HepG2 (cell line): ENCODE results near the gene MIX23. TPM values are rescaled to one million over a fixed set of nuclear protein-coding genes. Genes with fewer than 3 reads are reported as not detected.

Source experiments
- AHR ChIP-seq: IDR thresholded peaks from 2 replicates; pipeline ENCODE4 v1.6.1; 2018; ENCODE audit warnings: missing genetic modification reagents, missing compliant biosample characterization
- CBX5 ChIP-seq: sonication (generic); formaldehyde crosslinking; IDR thresholded peaks from 2 replicates; pipeline ENCODE4 v1.4.0; 2020; ENCODE audit warnings: missing genetic modification reagents, borderline replicate concordance
- DNMT3B ChIP-seq: conservative IDR thresholded peaks from 2 replicates; pipeline ENCODE4 v1.6.1; 2016; ENCODE audit warnings: missing biosample characterization, control low read depth
- EP300 ChIP-seq, 3 experiments: sonication (generic) in 1 of 3; formaldehyde crosslinking in 1 of 3; IDR thresholded peaks; 2 replicates each; pipeline versions ENCODE4 v1.5.1 to v1.6.1; 2011 to 2020; ENCODE audit warnings: low read depth in 2 of 3, low read length in 2 of 3, borderline replicate concordance in 1 of 3, improper control_type of control experiment in 1 of 3, mild to moderate bottlenecking in 1 of 3, missing genetic modification reagents in 1 of 3, moderate library complexity in 1 of 3
- JARID2 ChIP-seq: sonication (generic); formaldehyde crosslinking; IDR thresholded peaks from 2 replicates; pipeline ENCODE4 v1.8.1; 2023; ENCODE audit warnings: missing genetic modification reagents, inconsistent platforms; ENCODE audit not compliant: insufficient replicate concordance
- MED8 ChIP-seq: sonication (generic); formaldehyde crosslinking; IDR thresholded peaks from 2 replicates; pipeline ENCODE4 v1.8.1; 2023; ENCODE audit warnings: mild to moderate bottlenecking, missing genetic modification reagents; ENCODE audit not compliant: insufficient replicate concordance
- MEIS1 ChIP-seq: sonication (generic); formaldehyde crosslinking; IDR thresholded peaks from 2 replicates; pipeline ENCODE4 v1.9.0; 2021; ENCODE audit warnings: mild to moderate bottlenecking, missing genetic modification reagents, moderate library complexity, borderline replicate concordance
- NFIB ChIP-seq: sonication (generic); formaldehyde crosslinking; IDR thresholded peaks from 2 replicates; pipeline ENCODE4 v1.9.0; 2021; ENCODE audit warnings: missing genetic modification reagents, mild to moderate bottlenecking, borderline replicate concordance
- RBM39 ChIP-seq: fragments of 200-400 bp; formaldehyde crosslinking; IDR thresholded peaks from one replicate; pipeline ENCODE4 v1.6.1; 2018; ENCODE audit warnings: antibody characterized with exemption, mild to moderate bottlenecking, low read depth, low read length; ENCODE audit not compliant: poor library complexity, severe bottlenecking
- RELA ChIP-seq: sonication (generic); formaldehyde crosslinking; IDR thresholded peaks from 2 replicates; pipeline ENCODE4 v1.4.0; 2020; ENCODE audit warnings: missing genetic modification reagents
- RNF2 ChIP-seq: fragments of 450-650 bp; conservative IDR thresholded peaks from 2 replicates; pipeline ENCODE4 v1.6.1; 2016; ENCODE audit warnings: low read depth
- RXRA ChIP-seq: sonication (generic); formaldehyde crosslinking; IDR thresholded peaks from 2 replicates; pipeline ENCODE4 v1.5.1; 2020; ENCODE audit warnings: missing genetic modification reagents
- SNAPC4 ChIP-seq: sonication (generic); formaldehyde crosslinking; IDR thresholded peaks from 2 replicates; pipeline ENCODE4 v1.4.0; 2020; ENCODE audit warnings: mild to moderate bottlenecking, missing genetic modification reagents
- SYNCRIP ChIP-seq: fragments of 200-400 bp; formaldehyde crosslinking; IDR thresholded peaks from 2 replicates; pipeline ENCODE4 v1.6.1; 2018; ENCODE audit warnings: mild to moderate bottlenecking, low read depth, low read length; ENCODE audit not compliant: insufficient read depth
- ZBTB34 ChIP-seq: sonication (generic); formaldehyde crosslinking; IDR thresholded peaks from 2 replicates; pipeline ENCODE4 v1.8.0; 2022; ENCODE audit warnings: mild to moderate bottlenecking, missing genetic modification reagents
- ZEB1 ChIP-seq: IDR thresholded peaks from 2 replicates; pipeline ENCODE4 v1.6.1; 2012; ENCODE audit warnings: mild to moderate bottlenecking, low read depth, inconsistent platforms; ENCODE audit not compliant: insufficient replicate concordance
- ZFY ChIP-seq: sonication (generic); formaldehyde crosslinking; IDR thresholded peaks from 2 replicates; pipeline ENCODE4 v1.4.0; 2020; ENCODE audit warnings: missing genetic modification reagents
- ZNF251 ChIP-seq: sonication (generic); formaldehyde crosslinking; IDR thresholded peaks from 2 replicates; pipeline ENCODE4 v1.9.0; 2021; ENCODE audit warnings: mild to moderate bottlenecking, missing genetic modification reagents
- ZNF550 ChIP-seq: sonication (generic); formaldehyde crosslinking; IDR thresholded peaks from 2 replicates; pipeline ENCODE4 v1.4.0; 2020; ENCODE audit warnings: mild to moderate bottlenecking, missing genetic modification reagents, borderline replicate concordance
- ZNF572 ChIP-seq: sonication (generic); formaldehyde crosslinking; IDR thresholded peaks from 2 replicates; pipeline ENCODE4 v1.5.1; 2020; ENCODE audit warnings: mild to moderate bottlenecking, missing genetic modification reagents
- ZNF619 ChIP-seq: sonication (generic); formaldehyde crosslinking; IDR thresholded peaks from 2 replicates; pipeline ENCODE4 v1.4.0; 2020; ENCODE audit warnings: mild to moderate bottlenecking, missing genetic modification reagents
- ZNF660 ChIP-seq: sonication (generic); formaldehyde crosslinking; IDR thresholded peaks from 2 replicates; pipeline ENCODE4 v1.5.1; 2020; ENCODE audit warnings: mild to moderate bottlenecking, low read depth, missing genetic modification reagents, borderline replicate concordance
- ZNF839 ChIP-seq: sonication (generic); formaldehyde crosslinking; IDR thresholded peaks from 2 replicates; pipeline ENCODE4 v1.4.0; 2020; ENCODE audit warnings: missing genetic modification reagents, mild to moderate bottlenecking, borderline replicate concordance
- polyA plus RNA-seq, 8 experiments: library from polyadenylated mRNA; depleted of rRNA in 3 of 8; stranded (reverse) in 7 of 8; unstranded in 1 of 8; fragments of >200 nt; fragmentation: Illumina TruSeq in 4 of 8; extraction: Trizol in 4 of 8; gene quantifications; 2 replicates each; pipeline versions ENCODE4 v1.2.1 to v1.2.3, GENCODE V29; 2011 to 2016; ENCODE audit warnings: low read depth in 4 of 8, missing spikeins in 1 of 8, mixed read lengths in 1 of 8; ENCODE audit not compliant: insufficient read depth in 1 of 8
- total RNA-seq, 5 experiments: library from RNA; depleted of rRNA; stranded (reverse); fragments of >200 nt; fragmentation: Illumina TruSeq; extraction: Trizol; gene quantifications; 2 replicates each; pipeline ENCODE4 v1.2.3, GENCODE V29; 2016; ENCODE audit warnings: low read depth in 1 of 5

MIX23 gene
- total and polyA plus RNA-seq, 2 of the 13 experiments (the other 11 are each of a cell fraction or from before 2014, with no cell fraction given), result 20.0 to 152 TPM

GRCh38 chr3:122382888-122383666 is at the start of gene MIX23 (continued):
- TF ChIP-seq ZNF572 (CRISPR knock-in tag), result peak; percentile 70; the same call in 1 of the 2 replicates
- TF ChIP-seq ZNF550 (CRISPR knock-in tag), result no peak
- no peak; the same call in none of the 2 replicates for TF ChIP-seq DNMT3B
- TF ChIP-seq RELA, result 0 out of 2 replicates have a peak, but pooled peaks have one; percentile 41
- TF ChIP-seq RXRA (CRISPR knock-in tag), result peak; percentile 65
- peak; percentile 85 for TF ChIP-seq ZFY (CRISPR knock-in tag)
- no peak for TF ChIP-seq JARID2 (CRISPR knock-in tag)
- TF ChIP-seq SYNCRIP, result no peak
- no peak for TF ChIP-seq ZNF619 (CRISPR knock-in tag)
- TF ChIP-seq EP300 (IDR thresholded peaks at IDR 0.05; ENCODE audit: low read depth in 2 of 2, low read length in 2 of 2), result peak in 1 of 2 experiments; percentile 27; a peak in 2 of 4 replicates
- no peak for TF ChIP-seq EP300 (CRISPR knock-in tag; IDR thresholded peaks at IDR 0.05; ENCODE audit: borderline replicate concordance)
- TF ChIP-seq CBX5 (CRISPR knock-in tag), result no peak; the same call in 1 of the 2 replicates
- peak; percentile 53; the same call in 1 of the 2 replicates for TF ChIP-seq ZBTB34 (CRISPR knock-in tag)
- peak; percentile 83; the same call in 1 of the 2 replicates for TF ChIP-seq MEIS1 (CRISPR knock-in tag)
- peak; percentile 86 for TF ChIP-seq AHR (CRISPR knock-in tag)
- peak; percentile 64 for TF ChIP-seq MED8 (CRISPR knock-in tag)
- no peak for TF ChIP-seq ZNF251
- no peak for TF ChIP-seq ZNF660 (CRISPR knock-in tag)
- no peak; the same call in 1 of the 2 replicates for TF ChIP-seq SNAPC4
- TF ChIP-seq RNF2, result peak; percentile 56; the same call in 1 of the 2 replicates
- TF ChIP-seq NFIB (CRISPR knock-in tag), result no peak
- TF ChIP-seq RBM39, result no peak
- TF ChIP-seq ZNF839 (CRISPR knock-in tag), result no peak
- TF ChIP-seq ZEB1, result no peak
